Measurements from ENCODE around the gene ADTRP. TPM values are rescaled to one million over a fixed set of nuclear protein-coding genes. Genes with fewer than 3 reads are reported as not detected.

The ADTRP gene
- total RNA-seq, 1 donor from 2014 or later = 0.72 TPM

GRCh38 chr6:11772109-11772825, 6.3 kb downstream of the ADTRP start:
- ATAC-seq = peak; percentile 53

GRCh38 chr6:11771473-11772048, 7.0 kb downstream of the ADTRP start:
- ATAC-seq = peak; percentile 0

- ATAC-seq = peak; percentile 97
Observed at GRCh38 chr6:11770546-11771466, 7.8 kb downstream of the ADTRP start.

- no peak for ATAC-seq
Observed at GRCh38 chr6:11769811-11770545, 8.6 kb downstream of the ADTRP start.

GRCh38 chr6:11769244-11769643, 9.4 kb downstream of the ADTRP start:
- ATAC-seq = no peak

- ATAC-seq = no peak
Observed at GRCh38 chr6:11767978-11768756, 10.4 kb downstream of the ADTRP start.

GRCh38 chr6:11767458-11767857, 11.1 kb downstream of the ADTRP start:
- no peak for ATAC-seq

GRCh38 chr6:11766589-11767450, 11.8 kb downstream of the ADTRP start:
- ATAC-seq = no peak

GRCh38 chr6:11766043-11766442, 12.6 kb downstream of the ADTRP start:
- ATAC-seq = no peak

GRCh38 chr6:11764250-11764604, 14.4 kb downstream of the ADTRP start:
- ATAC-seq = no peak

GRCh38 chr6:11763460-11764249, 14.9 kb downstream of the ADTRP start:
- no peak for ATAC-seq

GRCh38 chr6:11762794-11763459, 15.7 kb downstream of the ADTRP start:
- no peak for ATAC-seq

GRCh38 chr6:11761744-11762620, 16.6 kb downstream of the ADTRP start:
- no peak for ATAC-seq

GRCh38 chr6:11760015-11760473, 18.6 kb downstream of the ADTRP start:
- ATAC-seq = no peak

GRCh38 chr6:11758878-11759277, 19.7 kb downstream of the ADTRP start:
- peak; percentile 46 for ATAC-seq

- no peak for ATAC-seq
Observed at GRCh38 chr6:11756726-11757125, 21.9 kb downstream of the ADTRP start.

GRCh38 chr6:11756292-11756691, 22.3 kb downstream of the ADTRP start:
- no peak for ATAC-seq

- no peak for ATAC-seq
Observed at GRCh38 chr6:11755725-11756124, 22.9 kb downstream of the ADTRP start.

Data from esophagus mucosa (tissue), 1 donor.